HFFc6 (cell line): Measurements from ENCODE around the gene SP6. TPM values are rescaled to one million over a fixed set of nuclear protein-coding genes. Genes with fewer than 3 reads are reported as not detected.

Source experiments
- DNase-seq: peaks from one replicate; pipeline ENCODE4 v3.0.0-alpha.2; 2018
- H3K27ac Mint-ChIP-seq: 2 replicates; pipeline ENCODE4 v1.8.0; 2020; ENCODE audit warnings: mild to moderate bottlenecking, mixed read lengths
- H3K27me3 Mint-ChIP-seq: 2 replicates; pipeline ENCODE4 v1.8.0; 2021; ENCODE audit warnings: mild to moderate bottlenecking, moderate library complexity, mixed read lengths; ENCODE audit not compliant: insufficient read depth
- H3K36me3 Mint-ChIP-seq: 2 replicates; pipeline ENCODE4 v1.8.0; 2021; ENCODE audit warnings: low read depth, mixed read lengths
- H3K4me1 Mint-ChIP-seq: 2 replicates; pipeline ENCODE4 v1.8.0; 2020; ENCODE audit warnings: low read depth, mixed read lengths
- H3K4me3 Mint-ChIP-seq: 2 replicates; pipeline ENCODE4 v1.8.0; 2020; ENCODE audit warnings: mild to moderate bottlenecking, moderate library complexity, mixed read lengths
- H3K9me3 Mint-ChIP-seq: 2 replicates; pipeline ENCODE4 v1.8.0; 2020; ENCODE audit warnings: mild to moderate bottlenecking, mixed read lengths
- CTCF ChIP-seq: fragments of 200-600 bp; sonication (generic); IDR thresholded peaks from 2 replicates; pipeline ENCODE4 v1.5.0; 2021; ENCODE audit warnings: antibody characterized with exemption, mild to moderate bottlenecking
- total RNA-seq, 6 experiments: library from RNA; stranded (reverse); fragmentation: NEBNext Ultra II Directional; extraction: Animal tissue kit (Norgen Biotek cat#: 25700); gene quantifications; 2 replicates in 1 of 6; 3 replicates in 5 of 6; pipeline ENCODE4 v1.2.3, GENCODE V29; 2021

SP6 gene
- total RNA-seq, 6 experiments from 2014 or later = 0.45 to 1.2 (median 1.1) TPM

- DNase-seq = peak; percentile 36
- peaks cover 3% of the 10 kb centered on the region for H3K27me3 Mint-ChIP-seq
- no peaks in the 10 kb centered on the region for H3K36me3 Mint-ChIP-seq
- H3K27ac Mint-ChIP-seq = no peak overlapping the region
- no peak overlapping the region for H3K4me3 Mint-ChIP-seq
- H3K4me1 Mint-ChIP-seq = peaks cover 42% of the 10 kb centered on the region
- TF ChIP-seq CTCF = peak; percentile 80
- H3K9me3 Mint-ChIP-seq = no peaks in the 10 kb centered on the region
Measured at GRCh38 chr17:47844814-47845715, 5.9 kb downstream of the SP6 start.

- peaks cover 43% of the 10 kb centered on the region for H3K4me1 Mint-ChIP-seq
- DNase-seq = peak; percentile 8
- H3K9me3 Mint-ChIP-seq = no peaks in the 10 kb centered on the region
- H3K36me3 Mint-ChIP-seq = no peaks in the 10 kb centered on the region
- H3K27ac Mint-ChIP-seq = no peak overlapping the region
- peaks cover 3% of the 10 kb centered on the region for H3K27me3 Mint-ChIP-seq
- H3K4me3 Mint-ChIP-seq = no peak overlapping the region
- no peak for TF ChIP-seq CTCF
Measured at GRCh38 chr17:47844227-47844626, 6.7 kb downstream of the SP6 start.

GRCh38 chr17:47843391-47843730, 7.6 kb downstream of the SP6 start:
- H3K27ac Mint-ChIP-seq = no peak overlapping the region; the same call in 1 of the 2 replicates
- no peak overlapping the region for H3K4me3 Mint-ChIP-seq
- no peaks in the 10 kb centered on the region for H3K9me3 Mint-ChIP-seq
- DNase-seq = no peak
- peaks cover 3% of the 10 kb centered on the region for H3K27me3 Mint-ChIP-seq
- no peak; the same call in none of the 2 replicates for TF ChIP-seq CTCF
- H3K36me3 Mint-ChIP-seq = no peaks in the 10 kb centered on the region
- H3K4me1 Mint-ChIP-seq = peaks cover 43% of the 10 kb centered on the region

- H3K36me3 Mint-ChIP-seq = no peaks in the 10 kb centered on the region
Measured at GRCh38 chr17:47841488-47842291, 9.3 kb downstream of the SP6 start.

More at GRCh38 chr17:47841488-47842291, 9.3 kb downstream of the SP6 start:
- H3K27me3 Mint-ChIP-seq = no peaks in the 10 kb centered on the region; the same call in 1 of the 2 replicates
- H3K4me1 Mint-ChIP-seq = peaks cover 56% of the 10 kb centered on the region
- H3K27ac Mint-ChIP-seq = peak overlapping the region; percentile 79
- DNase-seq = no peak
- no peaks in the 10 kb centered on the region for H3K9me3 Mint-ChIP-seq
- TF ChIP-seq CTCF = peak; percentile 43
- H3K4me3 Mint-ChIP-seq = peak overlapping the region; percentile 97
